GM15510 (cell line): Measurements from ENCODE around the gene BTN3A1.

Experiments
- POLR2A ChIP-seq: IDR thresholded peaks from 3 replicates; pipeline ENCODE4 v1.6.1; 2011; ENCODE audit warnings: borderline replicate concordance; ENCODE audit not compliant: insufficient read length; ENCODE audit errors: extremely low read depth

The BTN3A1 gene

GRCh38 chr6:26372308-26373144 is 29.5 kb upstream of the BTN3A1 start:
- no peak for TF ChIP-seq POLR2A

DNA sequence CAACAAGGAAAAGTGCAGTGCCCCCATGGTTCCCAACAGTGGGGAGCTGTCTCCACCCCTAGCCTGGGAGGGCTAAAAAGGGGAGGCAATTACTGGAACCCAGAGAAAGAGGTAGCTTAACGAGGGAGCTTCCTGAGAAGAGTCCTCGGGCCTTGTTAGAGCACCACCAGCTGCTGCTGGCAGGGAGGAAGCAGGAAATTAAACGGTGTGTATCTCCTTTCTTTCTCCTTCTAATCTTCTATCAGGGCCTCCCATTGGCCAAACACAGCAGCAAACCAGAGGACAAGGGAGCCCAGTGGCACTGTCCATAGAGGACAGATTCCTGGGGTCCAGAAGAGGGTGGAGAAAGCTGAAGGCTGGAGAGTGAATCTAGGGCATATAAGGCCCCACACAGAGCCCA is 26.8 kb upstream of the BTN3A1 start:
- no peak for TF ChIP-seq POLR2A

DNA sequence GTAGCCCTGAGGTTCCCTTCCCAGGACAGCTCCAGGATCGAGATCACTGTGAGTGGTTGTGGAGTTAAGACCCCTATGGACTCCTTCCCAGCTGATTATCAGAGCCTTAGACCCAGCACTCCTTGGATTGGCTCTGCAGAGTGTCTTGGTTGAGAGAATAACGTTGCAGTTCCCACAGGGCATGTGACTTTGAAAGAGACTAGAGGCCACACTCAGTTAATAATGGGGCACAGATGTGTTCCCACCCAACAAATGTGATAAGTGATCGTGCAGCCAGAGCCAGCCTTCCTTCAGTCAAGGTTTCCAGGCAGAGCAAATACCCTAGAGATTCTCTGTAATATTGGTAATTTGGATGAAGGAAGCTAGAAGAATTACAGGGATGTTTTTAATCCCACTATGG is 24.4 kb upstream of the BTN3A1 start:
- TF ChIP-seq POLR2A: no peak

GRCh38 chr6:26379292-26379691 is 22.8 kb upstream of the BTN3A1 start:
- TF ChIP-seq POLR2A: no peak

- TF ChIP-seq POLR2A: no peak
Observed at GRCh38 chr6:26379740-26380139, 22.3 kb upstream of the BTN3A1 start.

- TF ChIP-seq POLR2A: no peak
Observed at GRCh38 chr6:26380256-26380655, 21.8 kb upstream of the BTN3A1 start.

- TF ChIP-seq POLR2A: no peak
Observed at GRCh38 chr6:26382121-26382520, 20.0 kb upstream of the BTN3A1 start.

DNA sequence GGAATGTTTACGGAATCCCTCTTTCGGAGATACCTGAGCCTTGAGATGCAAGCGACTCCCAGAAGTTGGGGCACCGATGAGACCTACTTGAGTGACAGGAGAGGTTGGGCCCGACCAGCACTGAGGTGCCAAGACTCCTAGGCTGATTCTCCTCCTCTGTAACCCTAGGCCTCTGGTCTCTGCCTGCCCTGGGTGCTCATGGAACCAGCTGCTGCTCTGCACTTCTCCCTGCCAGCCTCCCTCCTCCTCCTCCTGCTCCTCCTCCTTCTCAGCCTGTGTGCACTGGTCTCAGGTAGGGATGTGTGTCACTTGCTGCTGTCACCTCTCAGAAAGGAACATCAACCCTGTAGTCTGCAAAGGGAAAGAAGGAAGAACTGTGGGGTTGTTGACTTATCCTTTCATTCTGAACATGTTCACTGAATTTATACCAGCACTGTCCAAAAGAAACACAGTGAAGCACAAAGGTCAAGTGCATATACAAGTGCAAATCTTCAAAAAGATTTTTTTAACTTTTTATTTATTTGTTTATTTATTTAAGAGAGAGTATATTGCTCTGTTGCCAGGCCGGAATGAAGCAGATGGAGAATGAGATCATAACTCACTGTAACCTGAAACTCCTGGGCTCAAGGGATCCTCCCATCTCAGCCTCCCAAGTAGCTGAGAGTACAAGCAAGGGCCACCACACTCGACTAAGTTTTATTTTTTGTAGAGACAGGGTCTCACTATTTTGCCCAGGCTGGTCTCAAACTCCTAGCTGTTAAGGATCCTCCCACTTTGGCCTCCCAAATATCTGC is 18.3 kb upstream of the BTN3A1 start:
- no peak for TF ChIP-seq POLR2A

GRCh38 chr6:26385734-26386125 is 16.3 kb upstream of the BTN3A1 start:
- TF ChIP-seq POLR2A: no peak

- no peak for TF ChIP-seq POLR2A
Observed at GRCh38 chr6:26387565-26387964, 14.5 kb upstream of the BTN3A1 start.

DNA sequence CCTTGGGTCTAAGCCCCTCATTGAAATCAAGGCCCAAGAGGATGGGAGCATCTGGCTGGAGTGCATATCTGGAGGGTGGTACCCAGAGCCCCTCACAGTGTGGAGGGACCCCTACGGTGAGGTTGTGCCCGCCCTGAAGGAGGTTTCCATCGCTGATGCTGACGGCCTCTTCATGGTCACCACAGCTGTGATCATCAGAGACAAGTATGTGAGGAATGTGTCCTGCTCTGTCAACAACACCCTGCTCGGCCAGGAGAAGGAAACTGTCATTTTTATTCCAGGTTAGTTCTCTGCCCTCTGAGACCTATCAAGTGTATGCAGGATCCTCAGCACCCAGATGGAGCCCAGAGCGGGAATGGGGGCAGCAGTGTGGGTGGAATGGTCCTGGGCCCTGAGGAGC is 14.1 kb upstream of the BTN3A1 start:
- TF ChIP-seq POLR2A: no peak

- TF ChIP-seq POLR2A: no peak
Observed at GRCh38 chr6:26388441-26388840, 13.6 kb upstream of the BTN3A1 start.

- no peak for TF ChIP-seq POLR2A
Observed at GRCh38 chr6:26389349-26389894, 12.7 kb upstream of the BTN3A1 start.

DNA sequence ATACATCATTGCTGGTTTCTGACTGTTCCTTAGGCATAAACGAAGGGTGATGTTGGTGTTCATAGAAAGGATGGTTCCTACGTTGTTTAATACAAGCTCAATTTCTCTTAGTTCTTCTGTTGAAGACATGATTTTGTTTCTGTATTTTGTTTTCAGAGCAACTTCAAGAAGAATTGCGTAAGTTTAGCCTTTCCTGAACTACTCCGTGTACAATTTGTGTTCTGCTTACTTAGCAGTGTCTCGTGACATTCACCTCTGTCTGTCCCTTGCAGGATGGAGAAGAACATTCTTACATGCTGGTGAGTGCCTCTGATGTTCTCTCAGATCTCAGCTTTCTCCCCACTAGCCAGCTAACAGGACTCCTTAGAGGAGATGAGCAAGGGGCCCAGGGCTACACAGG is 11.5 kb upstream of the BTN3A1 start:
- TF ChIP-seq POLR2A: no peak

DNA sequence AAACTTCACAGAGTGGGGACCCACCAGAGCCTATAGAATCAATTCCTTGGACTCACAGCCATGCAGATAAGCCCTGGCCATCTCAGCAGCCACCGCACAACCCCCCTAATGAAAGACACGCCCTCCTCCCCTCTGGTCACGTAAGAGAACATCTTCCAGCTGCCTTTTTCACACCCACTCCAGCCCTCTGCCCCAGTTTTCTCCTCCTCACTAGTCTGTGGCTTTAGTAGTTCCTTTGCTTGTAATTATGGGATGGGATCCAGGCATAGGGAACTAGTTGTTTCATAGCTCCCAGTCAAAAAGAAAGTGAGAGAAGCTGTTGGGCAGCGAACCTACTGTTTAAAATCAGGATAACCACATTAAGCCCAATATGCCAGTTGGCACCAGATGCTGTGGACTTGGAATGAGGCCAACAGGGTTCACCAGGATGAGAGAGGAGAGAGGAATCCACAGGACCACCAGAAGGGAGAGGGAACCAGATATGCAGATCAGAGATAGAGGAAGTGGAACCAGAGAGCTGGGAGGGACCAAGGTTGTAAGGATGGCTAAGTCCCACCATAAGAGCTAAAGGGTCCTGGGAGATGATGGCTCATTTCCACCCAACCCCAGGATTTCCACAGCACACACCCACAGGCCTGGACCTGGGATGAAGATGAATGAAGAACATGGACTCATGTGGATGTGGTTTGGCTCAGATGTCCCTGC is 9.0 kb upstream of the BTN3A1 start:
- no peak for TF ChIP-seq POLR2A
